Activated CD8-positive, alpha-beta T cell treated with anti-CD3 and anti-CD28 coated beads for 36 hours (primary cell): ENCODE measurements around the gene IGFBP6. TPM values are rescaled to one million over a fixed set of nuclear protein-coding genes. Genes with fewer than 3 reads are reported as not detected.

ENCODE experiments used
- ATAC-seq: fragments of 200-7000 bp; cut with Tn5 transposase; one replicate; pipeline ENCODE4 v1.10.0; 2021; ENCODE audit warnings: mild to moderate bottlenecking, moderate library complexity
- CTCF ChIA-PET: fragments of 350-600 bp; sonication (Branson Sonifier 250); formaldehyde crosslinking; loops from one replicate; lab custom pipeline; 2021; ENCODE audit warnings: antibody characterized with exemption; lab: Charles Lee
- POLR2A ChIA-PET: fragments of 350-600 bp; sonication (Branson Sonifier 250); formaldehyde crosslinking; loops from one replicate; lab custom pipeline; 2021; ENCODE audit warnings: antibody characterized with exemption; lab: Charles Lee
- DNase-seq: peaks from one replicate; pipeline ENCODE4 v3.0.0-alpha.2; 2020
- H3K27ac Mint-ChIP-seq: one replicate; pipeline ENCODE4 v1.8.0; 2021; ENCODE audit warnings: mild to moderate bottlenecking, mixed read lengths
- H3K27me3 Mint-ChIP-seq: one replicate; pipeline ENCODE4 v1.8.0; 2021; ENCODE audit warnings: mixed read lengths
- H3K36me3 Mint-ChIP-seq: one replicate; pipeline ENCODE4 v1.8.0; 2021; ENCODE audit warnings: low read depth, mixed read lengths
- H3K4me1 Mint-ChIP-seq: one replicate; pipeline ENCODE4 v1.8.0; 2021; ENCODE audit warnings: low read depth, mixed read lengths
- H3K4me3 Mint-ChIP-seq: one replicate; pipeline ENCODE4 v1.8.0; 2021; ENCODE audit warnings: mild to moderate bottlenecking, moderate library complexity, mixed read lengths
- H3K9me3 Mint-ChIP-seq: one replicate; pipeline ENCODE4 v1.8.0; 2021; ENCODE audit warnings: mixed read lengths
- intact Hi-C: fragments of 100-400 bp; cut with micrococcal nuclease; formaldehyde crosslinking; loops from one replicate; pipeline ENCODE4 v1.10.0; 2022
- total RNA-seq, 2 experiments: library from RNA; stranded (reverse); gene quantifications; one replicate each; pipeline ENCODE4 v1.2.3, GENCODE V29; 2021
- TF ChIP-seq, protein P1 (sequence below): fragments of 200-600 bp; IDR thresholded peaks from one replicate; pipeline ENCODE4 v1.8.0; 2022; ENCODE audit warnings: antibody characterized with exemption, mild to moderate bottlenecking

The IGFBP6 gene
- total RNA-seq, 2 experiments from 2014 or later = 2.0 to 2.3 TPM

DNA sequence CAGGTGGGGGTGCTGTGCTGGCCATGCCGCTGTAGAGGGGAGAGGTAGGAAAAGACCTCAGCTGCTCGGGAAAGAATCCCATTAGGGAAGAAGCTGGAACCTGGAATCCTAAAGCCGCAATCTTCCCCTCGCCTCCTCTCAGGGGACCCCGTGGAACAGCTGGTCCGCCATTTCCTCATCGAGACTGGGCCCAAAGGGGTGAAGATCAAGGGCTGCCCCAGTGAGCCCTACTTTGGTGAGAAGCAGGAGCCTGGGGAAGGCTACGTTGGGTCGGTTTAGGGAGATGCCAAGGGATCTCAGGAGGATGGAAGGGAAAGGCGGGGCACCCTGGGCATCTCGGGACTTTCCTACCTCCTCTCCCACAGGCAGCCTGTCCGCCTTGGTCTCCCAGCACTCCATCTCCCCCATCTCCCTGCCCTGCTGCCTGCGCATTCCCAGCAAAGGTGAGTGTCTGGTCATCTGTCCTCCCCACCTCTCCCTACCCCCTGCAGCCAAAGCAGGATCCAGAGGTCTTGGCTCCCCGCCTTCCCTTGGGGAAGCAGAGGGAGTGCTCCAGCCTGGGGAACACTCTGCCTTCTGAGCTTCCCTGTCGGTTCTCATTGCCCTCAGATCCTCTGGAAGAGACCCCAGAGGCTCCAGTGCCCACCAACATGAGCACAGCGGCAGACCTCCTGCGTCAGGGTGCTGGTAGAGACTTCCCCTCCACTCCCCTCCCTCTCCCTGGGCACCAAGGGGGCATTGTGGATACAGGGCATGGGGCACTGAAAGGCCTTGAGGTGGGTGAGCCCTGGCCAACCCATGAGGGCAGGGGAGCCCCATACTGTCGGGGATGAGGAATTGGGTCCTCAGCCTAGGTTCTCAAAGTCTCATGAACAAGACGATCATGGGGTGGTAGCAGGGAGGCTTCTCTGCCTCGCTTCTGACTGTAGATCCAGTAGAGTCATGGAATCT, 35.2 kb upstream of the IGFBP6 start:
- Mint-ChIP-seq H3K9me3 (no peaks in the 10 kb centered on the region), H3K27ac (no peak overlapping the region), H3K36me3 (peaks cover 16% of the 10 kb centered on the region), H3K4me1 (peaks cover 10% of the 10 kb centered on the region), H3K4me3 (no peak overlapping the region), H3K27me3 (no peaks in the 10 kb centered on the region)
- no peak for DNase-seq
- TF ChIP-seq, protein P1, sequence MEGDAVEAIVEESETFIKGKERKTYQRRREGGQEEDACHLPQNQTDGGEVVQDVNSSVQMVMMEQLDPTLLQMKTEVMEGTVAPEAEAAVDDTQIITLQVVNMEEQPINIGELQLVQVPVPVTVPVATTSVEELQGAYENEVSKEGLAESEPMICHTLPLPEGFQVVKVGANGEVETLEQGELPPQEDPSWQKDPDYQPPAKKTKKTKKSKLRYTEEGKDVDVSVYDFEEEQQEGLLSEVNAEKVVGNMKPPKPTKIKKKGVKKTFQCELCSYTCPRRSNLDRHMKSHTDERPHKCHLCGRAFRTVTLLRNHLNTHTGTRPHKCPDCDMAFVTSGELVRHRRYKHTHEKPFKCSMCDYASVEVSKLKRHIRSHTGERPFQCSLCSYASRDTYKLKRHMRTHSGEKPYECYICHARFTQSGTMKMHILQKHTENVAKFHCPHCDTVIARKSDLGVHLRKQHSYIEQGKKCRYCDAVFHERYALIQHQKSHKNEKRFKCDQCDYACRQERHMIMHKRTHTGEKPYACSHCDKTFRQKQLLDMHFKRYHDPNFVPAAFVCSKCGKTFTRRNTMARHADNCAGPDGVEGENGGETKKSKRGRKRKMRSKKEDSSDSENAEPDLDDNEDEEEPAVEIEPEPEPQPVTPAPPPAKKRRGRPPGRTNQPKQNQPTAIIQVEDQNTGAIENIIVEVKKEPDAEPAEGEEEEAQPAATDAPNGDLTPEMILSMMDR = no peak
- ChIA-PET CTCF (interaction anchor here (1.0 to 12.1 kb wide), 6 partner anchors 8 to 283 kb away, joined by 3 to 553 read pairs (median 5); partner anchors contain the start of genes IGFBP6, SOAT2 and SPRYD3), POLR2A (interaction anchor here (0.6 to 1.8 kb wide), 6 partner anchors 11 to 286 kb away, joined by 3 to 7 read pairs (median 3); partner anchors contain the start of gene SOAT2)
- ATAC-seq = no peak
- intact Hi-C loops = no loop called here

DNA sequence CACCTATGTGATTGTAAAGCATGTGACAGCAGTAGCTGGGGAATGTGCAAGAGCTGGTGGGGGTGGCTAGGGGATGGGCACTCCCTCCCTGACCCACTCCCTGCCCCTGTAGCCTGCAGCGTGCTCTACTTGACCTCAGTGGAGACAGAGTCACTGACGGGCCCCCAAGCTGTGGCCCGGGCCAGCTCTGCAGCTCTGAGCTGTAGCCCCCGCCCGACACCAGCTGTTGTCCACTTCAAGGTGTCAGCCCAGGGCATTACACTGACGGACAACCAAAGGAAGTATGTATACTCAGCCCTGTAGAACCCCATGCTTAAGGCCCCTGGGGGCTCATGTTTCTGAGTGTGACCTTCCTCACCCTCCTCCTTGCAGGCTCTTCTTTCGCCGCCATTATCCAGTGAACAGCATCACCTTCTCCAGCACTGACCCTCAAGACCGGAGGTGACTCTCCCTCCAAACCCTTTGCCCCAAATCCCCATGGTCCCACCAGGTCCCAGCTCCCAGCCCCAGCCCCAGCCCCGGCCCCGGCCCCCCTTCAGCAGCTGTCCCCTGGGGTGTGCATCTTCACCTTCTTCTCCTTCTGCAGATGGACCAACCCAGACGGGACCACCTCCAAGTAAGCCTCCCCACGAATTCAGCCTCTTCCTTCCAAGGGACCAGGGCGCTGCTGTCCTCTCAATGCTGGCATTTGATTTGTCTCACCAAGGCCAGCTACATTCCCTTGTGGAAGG, 34.3 kb upstream of the IGFBP6 start:
- Mint-ChIP-seq H3K27me3 (no peaks in the 10 kb centered on the region), H3K9me3 (no peaks in the 10 kb centered on the region), H3K4me3 (no peak overlapping the region), H3K4me1 (peaks cover 10% of the 10 kb centered on the region), H3K36me3 (peaks cover 16% of the 10 kb centered on the region), H3K27ac (no peak overlapping the region)
- ATAC-seq (no peak), DNase-seq (no peak)
- TF ChIP-seq, protein P1 = no peak
- POLR2A ChIA-PET = interaction anchor here (0.8 to 1.2 kb wide), 2 partner anchors 11 to 14 kb away, joined by 3 read pairs; no protein-coding TSS in a partner anchor
- CTCF ChIA-PET = interaction anchor here (0.7 to 12.1 kb wide), 4 partner anchors 8 to 282 kb away, joined by 3 to 553 read pairs (median 48); partner anchors contain the start of genes IGFBP6, SOAT2 and SPRYD3
- intact Hi-C loops = no loop called here

DNA sequence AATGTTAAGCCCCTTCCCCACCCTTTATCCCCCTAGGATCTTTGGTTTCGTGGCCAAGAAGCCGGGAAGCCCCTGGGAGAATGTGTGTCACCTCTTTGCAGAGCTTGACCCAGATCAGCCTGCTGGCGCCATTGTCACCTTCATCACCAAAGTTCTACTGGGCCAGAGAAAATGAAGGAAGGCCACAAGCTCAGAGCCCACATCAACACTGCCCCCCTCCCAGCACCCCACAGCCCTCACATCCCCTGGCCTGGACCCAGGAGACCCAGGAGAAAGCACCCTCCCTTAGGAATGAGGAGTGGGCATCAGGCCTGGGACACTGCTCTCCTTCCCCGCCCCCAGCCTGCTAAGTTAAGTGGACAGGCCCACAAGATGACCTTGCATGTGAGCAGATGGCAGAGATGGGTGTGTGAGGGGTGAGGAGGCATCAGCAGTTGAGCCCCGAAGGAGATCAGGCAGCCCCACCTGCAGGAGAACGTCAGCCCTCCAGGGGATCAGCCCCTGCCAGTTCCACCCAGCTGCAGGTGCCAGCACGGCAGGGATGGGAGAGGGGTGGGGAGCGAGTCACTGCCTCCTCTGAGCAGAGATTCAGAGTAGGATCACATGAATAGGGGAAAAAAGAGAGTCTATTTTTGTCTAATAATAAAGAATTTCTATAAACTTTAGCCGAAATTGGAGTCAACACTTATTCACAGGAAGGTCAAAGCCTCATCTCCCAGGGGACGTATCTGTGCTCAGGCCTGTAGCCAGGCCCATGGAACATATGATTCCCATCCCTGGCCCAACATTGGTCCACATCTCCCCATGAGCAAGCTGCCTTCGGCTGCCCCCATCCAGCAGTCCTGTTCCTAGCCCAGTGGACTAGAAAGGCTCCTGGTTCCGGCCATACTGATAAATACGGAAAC, 33.5 kb upstream of the IGFBP6 start:
- CTCF ChIA-PET = interaction anchor here (0.7 to 12.1 kb wide), 6 partner anchors 9 to 136 kb away, joined by 3 to 553 read pairs (median 28); partner anchors contain the start of genes IGFBP6, SOAT2 and SPRYD3
- no peak overlapping the region for H3K4me3 Mint-ChIP-seq
- H3K27ac Mint-ChIP-seq = no peak overlapping the region
- TF ChIP-seq, protein P1 = no peak
- POLR2A ChIA-PET = interaction anchor here (0.8 to 5.6 kb wide), 5 partner anchors 9 to 39 kb away, joined by 3 to 37 read pairs (median 4); partner anchors contain the start of gene SPRYD3
- no peaks in the 10 kb centered on the region for H3K27me3 Mint-ChIP-seq
- ATAC-seq = no peak
- H3K9me3 Mint-ChIP-seq = no peaks in the 10 kb centered on the region
- peaks cover 11% of the 10 kb centered on the region for H3K4me1 Mint-ChIP-seq
- H3K36me3 Mint-ChIP-seq = peaks cover 16% of the 10 kb centered on the region
- no peak for DNase-seq
- intact Hi-C loops = no loop called here

DNA sequence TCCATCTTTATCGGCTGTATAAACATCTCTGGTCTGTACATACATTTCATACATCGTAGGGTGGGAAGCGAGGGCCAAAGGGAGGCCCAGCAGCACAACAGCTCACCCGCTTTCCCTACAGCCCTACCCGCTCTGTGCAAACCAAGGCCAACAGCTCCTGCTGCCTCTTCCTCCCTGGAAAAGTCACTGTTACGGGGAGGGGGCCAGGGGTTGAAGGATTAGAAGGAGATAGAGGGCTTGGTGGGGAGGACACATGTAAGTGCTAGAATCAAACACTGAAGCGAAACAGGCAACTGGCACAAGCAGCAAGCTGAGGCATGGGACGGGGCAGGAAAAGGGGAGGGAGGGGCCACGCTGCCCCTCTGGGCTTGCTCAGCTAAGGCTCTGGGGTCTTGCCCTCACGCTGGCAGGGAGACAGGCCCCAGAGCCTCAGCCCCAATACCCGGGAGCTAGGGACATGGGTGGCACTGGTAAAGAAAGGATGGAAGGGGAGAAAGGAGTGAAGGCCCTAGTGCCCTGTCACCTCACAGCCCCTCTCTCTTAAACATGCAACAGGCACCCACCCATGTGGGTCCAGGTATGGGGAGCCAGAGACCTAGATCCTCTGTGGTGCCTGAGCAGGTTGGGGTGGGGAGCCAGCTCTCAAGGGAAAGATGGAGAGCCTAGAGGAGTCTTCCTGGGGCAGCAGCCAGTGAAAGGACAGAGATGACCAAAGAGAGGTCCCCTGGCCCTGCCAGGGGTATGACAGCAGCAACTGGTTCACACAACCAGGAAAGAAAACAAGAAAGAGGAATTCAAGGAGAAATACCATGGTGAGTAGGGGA, 32.6 kb upstream of the IGFBP6 start:
- Mint-ChIP-seq H3K4me3 (no peak overlapping the region), H3K4me1 (peaks cover 12% of the 10 kb centered on the region), H3K27me3 (no peaks in the 10 kb centered on the region), H3K27ac (no peak overlapping the region), H3K36me3 (peaks cover 16% of the 10 kb centered on the region), H3K9me3 (no peaks in the 10 kb centered on the region)
- ATAC-seq = no peak
- TF ChIP-seq, protein P1 = no peak
- CTCF ChIA-PET = interaction anchor here (0.7 to 12.1 kb wide), 28 partner anchors 10 to 281 kb away, joined by 3 to 553 read pairs (median 5); partner anchors contain the start of genes CSAD, EIF4B, IGFBP6 and ITGB7
- intact Hi-C loops = no loop called here
- DNase-seq = no peak
- POLR2A ChIA-PET = interaction anchor here (0.7 to 5.6 kb wide), 7 partner anchors 10 to 117 kb away, joined by 3 to 37 read pairs (median 5); partner anchors contain the start of genes IGFBP6 and SPRYD3
